ENCODE measurements around the gene SCD5. TPM values are rescaled to one million over a fixed set of nuclear protein-coding genes. Genes with fewer than 3 reads are reported as not detected.

The SCD5 gene
- total and polyA plus RNA-seq, 2 of the 13 experiments (the other 11 are each of a cell fraction or from before 2014, with no cell fraction given) = not detected

GRCh38 chr4:82594456-82594855 is 204.1 kb downstream of the SCD5 start:
- no peak overlapping the region for H3K9ac ChIP-seq (ENCODE audit: insufficient read depth, low read depth, low read length)
- POLR2A ChIA-PET = no interaction called here
- CTCF ChIA-PET (ENCODE audit: low intra/inter-chr PET ratio, low total read pairs) = no interaction called here
- WGBS (ENCODE audit: low lambda C conversion rate) = 30% methylated on average over 4 of the region's 4 CpGs
- ATAC-seq (no peak), DNase-seq (ENCODE audit: low spot score) (no peak), FAIRE-seq (no peak)
- no TSS peak for BruUV-seq (replicated peaks)
- no peaks in the 10 kb centered on the region for H3K4me1 ChIP-seq (ENCODE audit: insufficient read depth, low read length)
- no peaks in the 10 kb centered on the region for H3K9me3 ChIP-seq (ENCODE audit: low read length)
- in situ Hi-C loops (cut with HindIII; ENCODE audit: extremely low pct_ligation_motif_present, low pct_unique_long_range_greater_than_20kb) (no loop called here), intact Hi-C loops (cut with micrococcal nuclease; ENCODE audit: unreplicated experiment) (no loop called here)
- H3K4me3 ChIP-seq (replicated peaks in 1 of 3; ENCODE audit: insufficient read depth in 1 of 3, low read depth in 2 of 3, low read length in 3 of 3) = no peak overlapping the region
- no peak overlapping the region for H2AFZ ChIP-seq (ENCODE audit: low read length)
- no peaks in the 10 kb centered on the region for H4K20me1 ChIP-seq (ENCODE audit: insufficient read depth, low read length)
- H3K79me2 ChIP-seq (ENCODE audit: insufficient read depth, low read length) = no peaks in the 10 kb centered on the region
- no peak overlapping the region for H3K27ac ChIP-seq (ENCODE audit: extremely low read length, insufficient read depth, low read length)
- H3K36me3 ChIP-seq (replicated peaks in 1 of 2; ENCODE audit: control insufficient read depth in 1 of 2, insufficient read depth in 2 of 2, low read length in 2 of 2) = no peaks in the 10 kb centered on the region
- H3K4me2 ChIP-seq (ENCODE audit: low read depth, low read length) = no peak overlapping the region
- 0 out of 5 replicates have a peak, but pooled peaks cover 0 to 3% of the 10 kb centered on the region in 2 experiments for H3K27me3 ChIP-seq (ENCODE audit: control insufficient read depth in 1 of 2, insufficient read depth in 2 of 2, low read length in 2 of 2)
- TF ChIP-seq MAZ (IDR thresholded peaks at IDR 0.05; ENCODE audit: borderline replicate concordance, low read depth, low read length) (no peak), MAZ (CRISPR knock-in tag; IDR thresholded peaks at IDR 0.05; ENCODE audit: low read depth) (no peak), STAT5B (CRISPR knock-in tag; IDR thresholded peaks at IDR 0.05) (no peak), DPF2 (CRISPR knock-in tag; IDR thresholded peaks at IDR 0.05; ENCODE audit: borderline replicate concordance, low read depth) (no peak), ARID5B (CRISPR knock-in tag; IDR thresholded peaks at IDR 0.05) (no peak), THRA (CRISPR knock-in tag; IDR thresholded peaks at IDR 0.05; ENCODE audit: borderline replicate concordance) (no peak), TGIF2 (CRISPR knock-in tag; IDR thresholded peaks at IDR 0.05) (no peak), CBX1 (IDR thresholded peaks at IDR 0.05; ENCODE audit: low read depth) (no peak), SAFB2 (CRISPR knock-in tag; IDR thresholded peaks at IDR 0.05; ENCODE audit: borderline replicate concordance, low read depth) (no peak), FOXO4 (CRISPR knock-in tag; conservative IDR thresholded peaks at IDR 0.05) (no peak), ZNF841 (CRISPR knock-in tag; IDR thresholded peaks at IDR 0.05; ENCODE audit: borderline replicate concordance) (no peak), ZNF136 (CRISPR knock-in tag; IDR thresholded peaks at IDR 0.05; ENCODE audit: low read depth) (no peak), ZNF513 (CRISPR knock-in tag; conservative IDR thresholded peaks at IDR 0.05) (no peak), FOXP1 (IDR thresholded peaks at IDR 0.05) (no peak), FOXP1 (CRISPR knock-in tag; IDR thresholded peaks at IDR 0.05) (no peak), THYN1 (CRISPR knock-in tag; IDR thresholded peaks at IDR 0.05; ENCODE audit: borderline replicate concordance, low read depth) (no peak), ZFYVE20 (CRISPR knock-in tag; IDR thresholded peaks at IDR 0.05; ENCODE audit: borderline replicate concordance, low read depth) (no peak), LBX2 (CRISPR knock-in tag; IDR thresholded peaks at IDR 0.05; ENCODE audit: borderline replicate concordance) (no peak)
